Body of pancreas (tissue), 4 donors: Measurements from ENCODE around the gene RPAIN.

ENCODE experiments used
- POLR2A ChIP-seq, 3 donors: fragments of 450-650 bp; IDR thresholded peaks; one replicate each; pipeline ENCODE4 v1.6.1; 2016; ENCODE audit warnings: antibody characterized with exemption in 3 of 3, mild to moderate bottlenecking in 2 of 3
- TF ChIP-seq, protein P1 (sequence below), 7 experiments: fragments of 450-650 bp in 4 of 7; fragments of 200-600 bp in 3 of 7; sonication (generic) in 3 of 7; IDR thresholded peaks; one replicate each; pipeline ENCODE4 v1.5.1; 2016 to 2019; ENCODE audit warnings: antibody characterized with exemption in 7 of 7

GRCh38 chr17:5443728-5444127 is 23.7 kb downstream of the RPAIN start:
- TF ChIP-seq, protein P1, sequence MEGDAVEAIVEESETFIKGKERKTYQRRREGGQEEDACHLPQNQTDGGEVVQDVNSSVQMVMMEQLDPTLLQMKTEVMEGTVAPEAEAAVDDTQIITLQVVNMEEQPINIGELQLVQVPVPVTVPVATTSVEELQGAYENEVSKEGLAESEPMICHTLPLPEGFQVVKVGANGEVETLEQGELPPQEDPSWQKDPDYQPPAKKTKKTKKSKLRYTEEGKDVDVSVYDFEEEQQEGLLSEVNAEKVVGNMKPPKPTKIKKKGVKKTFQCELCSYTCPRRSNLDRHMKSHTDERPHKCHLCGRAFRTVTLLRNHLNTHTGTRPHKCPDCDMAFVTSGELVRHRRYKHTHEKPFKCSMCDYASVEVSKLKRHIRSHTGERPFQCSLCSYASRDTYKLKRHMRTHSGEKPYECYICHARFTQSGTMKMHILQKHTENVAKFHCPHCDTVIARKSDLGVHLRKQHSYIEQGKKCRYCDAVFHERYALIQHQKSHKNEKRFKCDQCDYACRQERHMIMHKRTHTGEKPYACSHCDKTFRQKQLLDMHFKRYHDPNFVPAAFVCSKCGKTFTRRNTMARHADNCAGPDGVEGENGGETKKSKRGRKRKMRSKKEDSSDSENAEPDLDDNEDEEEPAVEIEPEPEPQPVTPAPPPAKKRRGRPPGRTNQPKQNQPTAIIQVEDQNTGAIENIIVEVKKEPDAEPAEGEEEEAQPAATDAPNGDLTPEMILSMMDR (IDR thresholded peaks at IDR 0.05) = no peak
- TF ChIP-seq POLR2A (IDR thresholded peaks at IDR 0.05) = no peak
